SK-N-SH (cell line): Measurements from ENCODE around the gene RELCH.

ENCODE experiments used
- CTCF ChIP-seq: fragments of 200-600 bp; sonication (generic); IDR thresholded peaks from 2 replicates; pipeline ENCODE4 v1.6.1; 2017; ENCODE audit warnings: antibody characterized with exemption, mild to moderate bottlenecking, moderate library complexity
- ELF1 ChIP-seq: IDR thresholded peaks from 2 replicates; pipeline ENCODE4 v1.4.0; 2012
- EP300 ChIP-seq, 2 experiments: IDR thresholded peaks; 2 replicates each; pipeline versions ENCODE4 v1.4.0 to v1.6.1; 2012; ENCODE audit warnings: borderline replicate concordance in 1 of 2, low read depth in 1 of 2, low read length in 1 of 2
- REST ChIP-seq: IDR thresholded peaks from 2 replicates; pipeline ENCODE4 v1.6.1; 2012; ENCODE audit warnings: mild to moderate bottlenecking, low read depth, low read length, moderate library complexity

- TF ChIP-seq ELF1 (no peak), CTCF (no peak), EP300 (IDR thresholded peaks at IDR 0.05; ENCODE audit: borderline replicate concordance in 1 of 2, low read depth in 1 of 2, low read length in 1 of 2) (peak in 1 of 2 experiments; percentile 51; a peak in 1 of 4 replicates), REST (no peak)
Measured at GRCh38 chr18:62281684-62282083, 94.6 kb downstream of the RELCH start.
